Measurements from ENCODE around the gene CLBA1. TPM values are rescaled to one million over a fixed set of nuclear protein-coding genes. Genes with fewer than 3 reads are reported as not detected.
"Not testable (repeated sequence)": the region's sequence is repeated elsewhere in the genome, so short reads cannot be mapped to it uniquely, and the experiment has no call there.

Gene CLBA1
- total RNA-seq, 1 donor = 6.9 TPM

DNA sequence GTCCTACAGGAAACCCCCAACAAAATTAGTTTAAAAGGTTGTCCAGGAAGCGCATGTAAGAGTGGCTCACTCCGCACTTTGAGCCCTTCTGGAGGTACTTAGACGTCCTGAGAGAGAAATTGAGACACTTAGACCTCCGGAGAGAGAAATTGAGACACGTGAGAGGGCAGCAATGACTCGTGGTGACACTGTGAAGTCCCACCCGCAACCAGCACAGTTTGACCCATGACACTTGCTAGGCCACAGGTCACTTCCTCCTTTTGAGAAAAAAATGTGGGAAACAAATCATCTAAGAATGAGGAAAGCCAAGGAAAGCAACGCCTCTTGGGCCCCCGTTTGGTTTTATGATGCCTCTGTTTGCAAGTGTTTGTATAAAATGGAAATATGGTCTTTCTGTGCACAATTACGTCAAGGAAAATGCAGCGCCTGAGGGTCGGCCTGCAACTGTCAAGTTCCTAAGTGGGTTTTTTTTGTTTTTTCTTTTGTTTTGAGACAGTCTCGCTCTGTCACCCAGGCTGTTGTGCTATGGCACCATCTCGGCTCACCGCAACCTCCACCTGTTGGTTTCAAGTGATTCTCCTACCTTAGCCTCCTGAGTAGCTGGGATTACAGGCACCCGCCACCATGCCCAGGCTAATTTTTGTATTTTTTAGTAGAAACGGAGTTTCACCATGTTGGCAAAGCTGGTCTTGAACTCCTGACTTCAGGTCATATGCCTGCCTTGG lies 48.9 kb downstream of the CLBA1 start:
- no peak for DNase-seq (ENCODE audit: low read depth)
- no peak overlapping the region for H3K4me3 ChIP-seq (ENCODE audit: low read depth, low read length)
- TF ChIP-seq, protein P1, sequence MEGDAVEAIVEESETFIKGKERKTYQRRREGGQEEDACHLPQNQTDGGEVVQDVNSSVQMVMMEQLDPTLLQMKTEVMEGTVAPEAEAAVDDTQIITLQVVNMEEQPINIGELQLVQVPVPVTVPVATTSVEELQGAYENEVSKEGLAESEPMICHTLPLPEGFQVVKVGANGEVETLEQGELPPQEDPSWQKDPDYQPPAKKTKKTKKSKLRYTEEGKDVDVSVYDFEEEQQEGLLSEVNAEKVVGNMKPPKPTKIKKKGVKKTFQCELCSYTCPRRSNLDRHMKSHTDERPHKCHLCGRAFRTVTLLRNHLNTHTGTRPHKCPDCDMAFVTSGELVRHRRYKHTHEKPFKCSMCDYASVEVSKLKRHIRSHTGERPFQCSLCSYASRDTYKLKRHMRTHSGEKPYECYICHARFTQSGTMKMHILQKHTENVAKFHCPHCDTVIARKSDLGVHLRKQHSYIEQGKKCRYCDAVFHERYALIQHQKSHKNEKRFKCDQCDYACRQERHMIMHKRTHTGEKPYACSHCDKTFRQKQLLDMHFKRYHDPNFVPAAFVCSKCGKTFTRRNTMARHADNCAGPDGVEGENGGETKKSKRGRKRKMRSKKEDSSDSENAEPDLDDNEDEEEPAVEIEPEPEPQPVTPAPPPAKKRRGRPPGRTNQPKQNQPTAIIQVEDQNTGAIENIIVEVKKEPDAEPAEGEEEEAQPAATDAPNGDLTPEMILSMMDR (IDR thresholded peaks at IDR 0.05; ENCODE audit: insufficient read depth, low read depth, low read length) = no peak

DNA sequence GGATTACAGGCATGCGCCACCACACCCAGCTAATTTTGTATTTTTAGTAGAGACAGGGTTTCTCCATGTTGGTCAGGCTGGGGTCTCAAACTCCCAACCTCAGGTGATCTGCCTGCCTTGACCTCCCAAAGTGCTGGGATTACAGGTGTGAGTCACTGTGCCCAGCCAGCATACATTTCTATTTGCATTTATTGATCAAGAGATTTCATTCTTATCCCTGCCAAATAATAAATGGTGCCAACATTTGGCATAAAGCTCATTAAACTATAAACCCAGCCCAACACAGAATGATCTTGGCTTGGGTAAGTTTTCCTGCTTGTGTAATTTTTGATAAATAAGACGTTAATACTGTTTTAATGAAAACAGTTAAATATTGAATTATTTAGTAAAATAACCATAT lies 50.0 kb downstream of the CLBA1 start:
- not testable (repeated sequence) for DNase-seq (ENCODE audit: low read depth)

DNA sequence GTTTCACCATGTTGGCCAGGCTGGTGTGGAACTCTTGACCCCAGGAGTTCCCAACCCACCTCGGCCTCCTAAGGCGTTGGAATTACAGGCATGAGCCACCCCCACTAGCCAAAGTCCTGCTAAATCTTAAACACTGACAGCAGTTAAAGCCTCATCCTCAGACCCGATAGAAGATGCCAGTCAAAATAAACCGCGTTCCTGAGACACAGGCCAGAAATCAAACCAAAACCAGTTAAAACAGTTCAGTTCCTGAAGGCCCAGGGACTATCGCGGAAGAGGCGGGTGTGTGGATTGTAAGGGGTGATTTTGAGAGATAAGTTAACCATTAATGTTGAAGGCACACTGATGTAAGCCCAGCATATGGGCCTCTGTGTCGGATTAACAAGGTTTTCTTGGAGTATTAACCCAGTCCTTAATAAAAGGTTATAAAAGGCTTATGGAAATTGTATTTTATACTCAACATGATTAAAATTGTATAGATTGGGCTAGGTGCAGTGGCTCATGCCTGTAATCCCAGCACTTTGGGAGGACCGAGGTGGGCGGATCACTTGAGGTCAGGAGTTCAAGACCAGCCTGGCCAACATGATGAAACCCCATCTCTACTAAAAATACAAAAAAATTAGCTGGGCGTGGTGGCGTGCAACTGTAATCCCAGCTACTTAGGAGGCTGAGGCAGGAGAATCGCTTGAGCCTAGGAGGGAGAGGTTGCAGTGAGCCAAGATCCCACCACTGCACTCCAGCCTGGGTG lies 54.0 kb downstream of the CLBA1 start:
- H3K4me3 ChIP-seq (ENCODE audit: low read depth, low read length) = no peak overlapping the region
- TF ChIP-seq, protein P1 (IDR thresholded peaks at IDR 0.05; ENCODE audit: insufficient read depth, low read depth, low read length) = no peak

More for the DNA sequence above, 50.0 kb downstream of the CLBA1 start:
- not testable (repeated sequence) for H3K4me3 ChIP-seq (ENCODE audit: low read depth, low read length)

DNA sequence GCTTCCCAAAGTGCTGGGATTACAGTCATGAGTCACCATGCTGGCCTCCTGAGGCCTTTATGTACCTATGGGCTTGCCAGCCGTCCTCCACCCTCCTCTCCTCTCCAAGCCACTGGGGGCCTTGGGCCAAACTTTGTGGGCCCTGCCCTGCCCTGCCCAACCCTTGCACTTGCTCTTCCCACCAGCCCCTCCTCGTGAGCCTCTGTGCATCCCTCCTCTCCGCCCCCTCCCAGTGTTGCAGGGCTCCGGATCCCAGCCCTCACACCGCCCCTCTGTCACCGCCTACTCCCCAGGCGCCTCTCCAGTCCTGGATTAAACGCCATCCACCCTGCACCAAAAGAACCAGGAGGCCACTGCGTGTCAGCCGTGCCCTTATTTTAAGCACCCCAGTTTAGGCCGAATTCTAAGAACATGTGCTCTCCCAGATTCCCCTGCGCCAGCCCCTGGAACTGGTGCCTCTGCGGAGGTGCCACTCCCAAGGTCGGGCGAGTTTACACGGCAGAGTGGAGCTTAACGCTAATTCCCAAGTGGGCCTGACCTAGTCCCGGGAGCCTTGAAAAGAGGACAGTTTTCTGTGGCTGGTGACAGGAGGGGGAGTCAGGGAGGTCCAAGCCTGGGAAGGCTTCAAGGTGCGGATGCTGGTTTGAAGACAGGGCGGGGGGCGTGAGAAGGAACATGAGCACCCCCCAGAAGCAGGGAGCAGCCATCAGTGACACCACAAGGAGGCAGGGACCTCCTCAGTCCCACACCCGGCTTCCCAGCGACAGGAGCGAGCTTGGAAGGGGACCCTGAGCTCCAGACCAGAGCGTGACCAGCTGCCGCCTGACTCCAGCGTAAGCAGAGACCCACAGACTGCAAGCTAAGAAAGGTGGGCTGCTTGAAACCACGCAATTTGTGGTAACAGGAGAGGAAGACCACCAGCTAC lies 56.5 kb downstream of the CLBA1 start:
- no peak overlapping the region for H3K4me3 ChIP-seq (ENCODE audit: low read depth, low read length)
- TF ChIP-seq, protein P1 (IDR thresholded peaks at IDR 0.05; ENCODE audit: insufficient read depth, low read depth, low read length) = no peak
- no peak for DNase-seq (ENCODE audit: low read depth)

More for the DNA sequence above, 54.0 kb downstream of the CLBA1 start:
- no peak for DNase-seq (ENCODE audit: low read depth)

DNA sequence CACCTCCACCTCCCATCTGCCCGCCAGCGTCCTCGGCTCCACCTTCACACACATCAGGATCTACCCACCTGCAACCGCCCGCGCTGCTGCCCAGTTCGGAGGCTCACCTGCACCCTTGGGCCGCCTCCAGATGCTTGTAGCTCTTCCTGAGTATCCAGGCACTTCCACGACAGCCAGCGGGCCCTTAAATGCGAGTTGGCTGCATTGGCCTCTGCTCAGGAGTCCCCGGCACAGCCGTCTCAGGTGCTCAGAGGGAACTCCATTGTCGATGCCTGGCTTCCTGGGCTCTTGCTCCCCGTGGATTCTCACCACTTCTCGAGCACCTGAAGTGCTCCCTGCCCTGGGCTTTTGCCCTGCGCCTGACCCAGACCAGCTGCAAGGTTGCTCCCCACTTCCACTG lies 57.2 kb downstream of the CLBA1 start:
- TF ChIP-seq, protein P1 (IDR thresholded peaks at IDR 0.05; ENCODE audit: insufficient read depth, low read depth, low read length) = no peak
- DNase-seq (ENCODE audit: low read depth) = no peak
- H3K4me3 ChIP-seq (ENCODE audit: low read depth, low read length) = no peak overlapping the region

DNA sequence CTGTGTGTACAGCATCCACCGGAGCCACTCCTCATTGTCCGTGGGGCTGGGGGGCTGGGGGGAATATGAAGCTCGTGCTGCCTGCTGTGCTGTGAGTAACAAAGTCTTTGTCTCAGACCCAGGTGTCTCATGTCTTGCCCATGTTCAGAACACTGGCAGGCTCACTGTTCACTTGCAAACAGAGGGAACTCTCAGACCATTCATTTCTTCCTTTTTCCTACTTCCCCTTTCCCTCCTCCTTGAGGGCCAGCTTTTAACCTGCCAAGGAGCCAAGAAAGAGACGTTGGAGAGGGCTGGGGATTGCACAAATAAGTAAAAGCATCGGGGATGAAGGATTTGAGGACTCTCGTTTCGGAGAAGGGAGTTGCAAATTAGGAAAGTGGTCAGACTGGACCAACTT lies 58.1 kb downstream of the CLBA1 start:
- TF ChIP-seq, protein P1 (IDR thresholded peaks at IDR 0.05; ENCODE audit: insufficient read depth, low read depth, low read length) = no peak
- H3K4me3 ChIP-seq (ENCODE audit: low read depth, low read length) = no peak overlapping the region
- no peak for DNase-seq (ENCODE audit: low read depth)

Other genes with a start within 250 kb of the CLBA1 start
- gene SIVA1, start 232.6 kb upstream of the CLBA1 start, total RNA-seq = 67.8 and 73.8 TPM in 2 replicates
- 233 and 261 TPM in 2 replicates for gene AKT1, start 190.0 kb upstream of the CLBA1 start, total RNA-seq
- gene ZBTB42, start 184.7 kb upstream of the CLBA1 start, total RNA-seq = 3.5 and 4.3 TPM in 2 replicates
- 19.4 and 22.5 TPM in 2 replicates for gene CEP170B, start 120.5 kb upstream of the CLBA1 start, total RNA-seq
- gene PLD4, start 60.9 kb upstream of the CLBA1 start, total RNA-seq = under 0.01 TPM in 1 of 2 replicates, not detected in the other
- gene AHNAK2, start 7.4 kb upstream of the CLBA1 start, total RNA-seq = 32.2 and 32.4 TPM in 2 replicates
- gene CDCA4, start 35.3 kb downstream of the CLBA1 start, total RNA-seq = 22.2 and 22.5 TPM in 2 replicates
- under 0.01 TPM in 1 of 2 replicates, not detected in the other for gene GPR132, start 79.6 kb downstream of the CLBA1 start, total RNA-seq
- 0.86 and 1.9 TPM in 2 replicates for gene JAG2, start 183.0 kb downstream of the CLBA1 start, total RNA-seq
- 17.7 and 20.0 TPM in 2 replicates for gene NUDT14, start 195.5 kb downstream of the CLBA1 start, total RNA-seq